HepG2 (cell line): ENCODE data around the gene CKLF. TPM values are rescaled to one million over a fixed set of nuclear protein-coding genes. Genes with fewer than 3 reads are reported as not detected.

Experiments
- CAMTA2 ChIP-seq: sonication (generic); formaldehyde crosslinking; IDR thresholded peaks from 2 replicates; pipeline ENCODE4 v1.4.0; 2020; ENCODE audit warnings: mild to moderate bottlenecking, missing genetic modification reagents, borderline replicate concordance
- DNMT3B ChIP-seq: conservative IDR thresholded peaks from 2 replicates; pipeline ENCODE4 v1.6.1; 2016; ENCODE audit warnings: missing biosample characterization, control low read depth
- HIVEP1 ChIP-seq: sonication (generic); formaldehyde crosslinking; IDR thresholded peaks from 2 replicates; pipeline ENCODE4 v1.4.0; 2020; ENCODE audit warnings: mild to moderate bottlenecking, missing genetic modification reagents
- HOXD1 ChIP-seq: sonication (generic); formaldehyde crosslinking; IDR thresholded peaks from 2 replicates; pipeline ENCODE4 v1.5.0; 2020; ENCODE audit warnings: missing genetic modification reagents
- MED1 ChIP-seq: sonication (generic); formaldehyde crosslinking; IDR thresholded peaks from 2 replicates; pipeline ENCODE4 v1.4.0; 2020; ENCODE audit warnings: missing genetic modification reagents
- MXI1 ChIP-seq: IDR thresholded peaks from 3 replicates; pipeline ENCODE4 v1.6.1; 2012; ENCODE audit warnings: low read depth, low read length, inconsistent platforms, borderline replicate concordance
- NONO ChIP-seq, 2 experiments: fragments of 450-650 bp in 1 of 2; sonication (generic) in 1 of 2; formaldehyde crosslinking in 1 of 2; IDR thresholded peaks in 1 of 2; conservative IDR thresholded peaks in 1 of 2; 2 replicates each; pipeline versions ENCODE4 v1.6.1 to v1.8.0; 2017 to 2022; ENCODE audit warnings: mild to moderate bottlenecking in 1 of 2, missing genetic modification reagents in 1 of 2, moderate library complexity in 1 of 2
- PCBP2 ChIP-seq: fragments of 200-400 bp; formaldehyde crosslinking; optimal IDR thresholded peaks from 2 replicates; pipeline ENCODE3; 2018; ENCODE audit warnings: low read length, low read depth; ENCODE audit not compliant: poor library complexity, severe bottlenecking
- RAD21 ChIP-seq: fragments of 450-650 bp; formaldehyde crosslinking; IDR thresholded peaks from 2 replicates; pipeline ENCODE4 v1.5.0; 2020; ENCODE audit warnings: mild to moderate bottlenecking
- RELA ChIP-seq: sonication (generic); formaldehyde crosslinking; IDR thresholded peaks from 2 replicates; pipeline ENCODE4 v1.4.0; 2020; ENCODE audit warnings: missing genetic modification reagents
- SALL1 ChIP-seq: sonication (generic); formaldehyde crosslinking; IDR thresholded peaks from 2 replicates; pipeline ENCODE4 v1.8.0; 2022; ENCODE audit warnings: mild to moderate bottlenecking, missing genetic modification reagents
- SP140L ChIP-seq: sonication (generic); formaldehyde crosslinking; IDR thresholded peaks from 2 replicates; pipeline ENCODE4 v1.4.0; 2020; ENCODE audit warnings: missing genetic modification reagents, borderline replicate concordance
- SP2 ChIP-seq: sonication (generic); formaldehyde crosslinking; IDR thresholded peaks from 2 replicates; pipeline ENCODE4 v1.5.1; 2020; ENCODE audit warnings: mild to moderate bottlenecking, missing genetic modification reagents
- ZBTB42 ChIP-seq: sonication (generic); formaldehyde crosslinking; IDR thresholded peaks from 2 replicates; pipeline ENCODE4 v1.5.0; 2020; ENCODE audit warnings: mild to moderate bottlenecking, missing genetic modification reagents
- ZFP36L1 ChIP-seq: sonication (generic); formaldehyde crosslinking; IDR thresholded peaks from 2 replicates; pipeline ENCODE4 v1.8.0; 2022; ENCODE audit warnings: mild to moderate bottlenecking, missing genetic modification reagents, moderate library complexity
- ZNF138 ChIP-seq: sonication (generic); formaldehyde crosslinking; IDR thresholded peaks from 2 replicates; pipeline ENCODE4 v1.5.0; 2020; ENCODE audit warnings: mild to moderate bottlenecking, low read depth, missing genetic modification reagents
- ZNF235 ChIP-seq: sonication (generic); formaldehyde crosslinking; IDR thresholded peaks from 2 replicates; pipeline ENCODE4 v1.8.1; 2023; ENCODE audit warnings: mild to moderate bottlenecking, missing genetic modification reagents, borderline replicate concordance
- ZNF326 ChIP-seq: sonication (generic); formaldehyde crosslinking; IDR thresholded peaks from 2 replicates; pipeline ENCODE4 v1.4.0; 2020; ENCODE audit warnings: missing genetic modification reagents, borderline replicate concordance
- ZNF430 ChIP-seq: sonication (generic); formaldehyde crosslinking; IDR thresholded peaks from 2 replicates; pipeline ENCODE4 v1.9.0; 2021; ENCODE audit warnings: mild to moderate bottlenecking, missing genetic modification reagents
- ZNF431 ChIP-seq: sonication (generic); formaldehyde crosslinking; IDR thresholded peaks from 2 replicates; pipeline ENCODE4 v1.9.0; 2022; ENCODE audit warnings: missing genetic modification reagents, low read depth, mild to moderate bottlenecking, borderline replicate concordance
- ZNF501 ChIP-seq: sonication (generic); formaldehyde crosslinking; IDR thresholded peaks from 2 replicates; pipeline ENCODE4 v1.5.1; 2020; ENCODE audit warnings: mild to moderate bottlenecking, moderate library complexity, missing genetic modification reagents
- ZNF598 ChIP-seq: sonication (generic); formaldehyde crosslinking; IDR thresholded peaks from 2 replicates; pipeline ENCODE4 v1.5.1; 2020; ENCODE audit warnings: mild to moderate bottlenecking, missing genetic modification reagents, borderline replicate concordance
- ZNF644 ChIP-seq: IDR thresholded peaks from 2 replicates; pipeline ENCODE4 v1.6.1; 2016; ENCODE audit warnings: low read depth
- ZNF782 ChIP-seq: sonication (generic); formaldehyde crosslinking; IDR thresholded peaks from 2 replicates; pipeline ENCODE4 v1.4.0; 2020; ENCODE audit warnings: missing genetic modification reagents, mild to moderate bottlenecking, borderline replicate concordance
- ZNF790 ChIP-seq: sonication (generic); formaldehyde crosslinking; IDR thresholded peaks from 2 replicates; pipeline ENCODE4 v1.8.0; 2022; ENCODE audit warnings: missing genetic modification reagents, mild to moderate bottlenecking, borderline replicate concordance
- ZNF891 ChIP-seq: sonication (generic); formaldehyde crosslinking; IDR thresholded peaks from 2 replicates; pipeline ENCODE4 v1.5.0; 2020; ENCODE audit warnings: mild to moderate bottlenecking, missing genetic modification reagents
- polyA plus RNA-seq, 8 experiments: library from polyadenylated mRNA; depleted of rRNA in 3 of 8; stranded (reverse) in 7 of 8; unstranded in 1 of 8; fragments of >200 nt; fragmentation: Illumina TruSeq in 4 of 8; extraction: Trizol in 4 of 8; gene quantifications; 2 replicates each; pipeline versions ENCODE4 v1.2.1 to v1.2.3, GENCODE V29; 2011 to 2016; ENCODE audit warnings: low read depth in 4 of 8, missing spikeins in 1 of 8, mixed read lengths in 1 of 8; ENCODE audit not compliant: insufficient read depth in 1 of 8
- total RNA-seq, 5 experiments: library from RNA; depleted of rRNA; stranded (reverse); fragments of >200 nt; fragmentation: Illumina TruSeq; extraction: Trizol; gene quantifications; 2 replicates each; pipeline ENCODE4 v1.2.3, GENCODE V29; 2016; ENCODE audit warnings: low read depth in 1 of 5
- TF ChIP-seq, protein P1 (sequence below): sonication (generic); formaldehyde crosslinking; IDR thresholded peaks from 2 replicates; pipeline ENCODE4 v1.5.1; 2020; ENCODE audit warnings: mild to moderate bottlenecking, moderate library complexity, missing genetic modification reagents
- TF ChIP-seq, protein P2 (sequence below): sonication (generic); formaldehyde crosslinking; IDR thresholded peaks from 2 replicates; pipeline ENCODE4 v1.8.0; 2022; ENCODE audit warnings: mild to moderate bottlenecking, missing genetic modification reagents; ENCODE audit not compliant: insufficient replicate concordance

The CKLF gene
- total and polyA plus RNA-seq, 2 of the 13 experiments (the other 11 are each of a cell fraction or from before 2014, with no cell fraction given) = 120 to 167 TPM

DNA sequence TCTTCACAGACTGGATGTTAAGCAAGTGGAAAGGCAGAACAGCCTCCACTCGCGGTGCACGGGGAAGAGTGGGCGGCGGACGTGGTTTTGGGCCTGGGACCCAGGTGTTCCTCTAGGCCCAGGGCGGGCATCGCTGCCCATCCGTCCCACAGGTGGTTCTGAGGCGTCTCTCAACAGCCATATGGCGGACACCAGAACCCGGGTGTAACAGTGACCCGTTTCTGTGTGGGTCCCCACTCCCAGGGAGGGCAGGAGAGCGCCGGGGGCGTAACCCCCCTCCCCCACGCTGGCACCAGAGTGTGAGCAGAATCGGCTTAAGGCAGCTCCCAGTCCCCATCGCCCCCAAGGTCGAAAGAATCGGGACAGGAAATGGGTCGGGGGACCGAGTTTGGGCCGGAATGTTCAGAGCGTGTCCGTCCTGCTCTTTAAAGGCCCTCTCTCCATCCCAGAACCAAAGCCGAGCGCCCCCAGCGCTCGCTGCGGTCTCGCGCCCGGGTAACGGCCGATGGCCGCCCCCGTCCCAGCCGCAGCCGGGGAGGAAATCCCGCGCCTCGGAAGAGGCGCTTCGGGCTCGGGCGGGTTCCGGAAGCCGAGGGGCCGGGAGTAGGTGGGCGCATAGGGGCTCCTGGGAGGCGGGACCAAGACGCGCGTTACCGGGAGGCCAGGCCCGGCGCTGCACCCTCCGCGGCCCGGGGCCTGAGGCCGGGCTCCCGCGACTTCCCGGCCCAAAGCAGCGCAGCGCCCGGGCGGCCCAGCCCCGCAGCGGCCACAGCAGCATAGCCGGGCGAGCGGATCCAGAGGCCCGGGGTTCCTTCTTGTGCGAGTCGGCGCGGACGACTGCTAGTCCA is 2.9 kb upstream of the CKLF start, which contains the start of gene TK2 (continued):
- TF ChIP-seq, protein P1, sequence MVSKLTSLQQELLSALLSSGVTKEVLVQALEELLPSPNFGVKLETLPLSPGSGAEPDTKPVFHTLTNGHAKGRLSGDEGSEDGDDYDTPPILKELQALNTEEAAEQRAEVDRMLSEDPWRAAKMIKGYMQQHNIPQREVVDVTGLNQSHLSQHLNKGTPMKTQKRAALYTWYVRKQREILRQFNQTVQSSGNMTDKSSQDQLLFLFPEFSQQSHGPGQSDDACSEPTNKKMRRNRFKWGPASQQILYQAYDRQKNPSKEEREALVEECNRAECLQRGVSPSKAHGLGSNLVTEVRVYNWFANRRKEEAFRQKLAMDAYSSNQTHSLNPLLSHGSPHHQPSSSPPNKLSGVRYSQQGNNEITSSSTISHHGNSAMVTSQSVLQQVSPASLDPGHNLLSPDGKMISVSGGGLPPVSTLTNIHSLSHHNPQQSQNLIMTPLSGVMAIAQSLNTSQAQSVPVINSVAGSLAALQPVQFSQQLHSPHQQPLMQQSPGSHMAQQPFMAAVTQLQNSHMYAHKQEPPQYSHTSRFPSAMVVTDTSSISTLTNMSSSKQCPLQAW (CRISPR knock-in tag) = peak; percentile 68
- peak; percentile 33; the same call in 1 of the 3 replicates for TF ChIP-seq MXI1
- no peak for TF ChIP-seq ZNF326
- TF ChIP-seq SP2 = peak; percentile 65
- no peak for TF ChIP-seq SP140L (CRISPR knock-in tag)
- no peak for TF ChIP-seq NONO (IDR thresholded peaks at IDR 0.05)
- TF ChIP-seq NONO (CRISPR knock-in tag; conservative IDR thresholded peaks at IDR 0.05) = peak; percentile 85
- peak; percentile 81 for TF ChIP-seq DNMT3B (CRISPR knock-in tag)
- no peak for TF ChIP-seq MED1
- TF ChIP-seq HOXD1 (CRISPR knock-in tag) = no peak; the same call in 1 of the 2 replicates
- TF ChIP-seq ZNF501 (CRISPR knock-in tag) = peak; percentile 93
- TF ChIP-seq ZBTB42 (CRISPR knock-in tag) = peak; percentile 68; the same call in 1 of the 2 replicates
- TF ChIP-seq RAD21 = peak; percentile 47
- no peak; the same call in 1 of the 2 replicates for TF ChIP-seq HIVEP1
- TF ChIP-seq SALL1 = no peak; the same call in 1 of the 2 replicates
- TF ChIP-seq ZFP36L1 (CRISPR knock-in tag) = 0 out of 2 replicates have a peak, but pooled peaks have one; percentile 72
- no peak for TF ChIP-seq PCBP2
- no peak for TF ChIP-seq ZNF598 (CRISPR knock-in tag)
- TF ChIP-seq ZNF430 = peak; percentile 48; the same call in 1 of the 2 replicates
- TF ChIP-seq ZNF644 (CRISPR knock-in tag) = no peak
- peak; percentile 17; the same call in 1 of the 2 replicates for TF ChIP-seq RELA (CRISPR knock-in tag)
- no peak; the same call in 1 of the 2 replicates for TF ChIP-seq ZNF790
- TF ChIP-seq ZNF138 (CRISPR knock-in tag) = no peak
- TF ChIP-seq ZNF891 = no peak; the same call in 1 of the 2 replicates
- TF ChIP-seq CAMTA2 (CRISPR knock-in tag) = no peak
- TF ChIP-seq, protein P2, sequence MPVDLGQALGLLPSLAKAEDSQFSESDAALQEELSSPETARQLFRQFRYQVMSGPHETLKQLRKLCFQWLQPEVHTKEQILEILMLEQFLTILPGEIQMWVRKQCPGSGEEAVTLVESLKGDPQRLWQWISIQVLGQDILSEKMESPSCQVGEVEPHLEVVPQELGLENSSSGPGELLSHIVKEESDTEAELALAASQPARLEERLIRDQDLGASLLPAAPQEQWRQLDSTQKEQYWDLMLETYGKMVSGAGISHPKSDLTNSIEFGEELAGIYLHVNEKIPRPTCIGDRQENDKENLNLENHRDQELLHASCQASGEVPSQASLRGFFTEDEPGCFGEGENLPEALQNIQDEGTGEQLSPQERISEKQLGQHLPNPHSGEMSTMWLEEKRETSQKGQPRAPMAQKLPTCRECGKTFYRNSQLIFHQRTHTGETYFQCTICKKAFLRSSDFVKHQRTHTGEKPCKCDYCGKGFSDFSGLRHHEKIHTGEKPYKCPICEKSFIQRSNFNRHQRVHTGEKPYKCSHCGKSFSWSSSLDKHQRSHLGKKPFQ (CRISPR knock-in tag) = no peak
- peak; percentile 80 for TF ChIP-seq ZNF431
- no peak for TF ChIP-seq ZNF782 (CRISPR knock-in tag)
- peak; percentile 59; the same call in 1 of the 2 replicates for TF ChIP-seq ZNF235 (CRISPR knock-in tag)
